Naive B cell (primary cell): ENCODE measurements around the gene CDH12. TPM values are rescaled to one million over a fixed set of nuclear protein-coding genes. Genes with fewer than 3 reads are reported as not detected.
"Not testable (repeated sequence)": the region's sequence is repeated elsewhere in the genome, so short reads cannot be mapped to it uniquely, and the experiment has no call there.

Source experiments
- ATAC-seq, 2 donors: fragments of 150-1000 bp; cut with Tn5 transposase; 2 replicates each; pipeline ENCODE4 v1.10.0; 2021; ENCODE audit warnings: low read depth in 2 of 2, mild to moderate bottlenecking in 2 of 2, moderate library complexity in 2 of 2
- DNase-seq: peaks from one replicate; pipeline ENCODE4 v3.0.0; 2022
- H3K27ac Mint-ChIP-seq, 6 donors: one replicate each; pipeline ENCODE4 v1.8.0; 2020 to 2022; ENCODE audit warnings: mild to moderate bottlenecking in 6 of 6, mixed read lengths in 6 of 6, moderate library complexity in 5 of 6, inconsistent platforms in 2 of 6
- H3K27me3 Mint-ChIP-seq, 3 donors: one replicate each; pipeline ENCODE4 v1.8.0; 2021 to 2022; ENCODE audit warnings: mixed read lengths in 3 of 3, mild to moderate bottlenecking in 1 of 3
- H3K36me3 Mint-ChIP-seq, 2 donors: one replicate each; pipeline ENCODE4 v1.8.0; 2020 to 2022; ENCODE audit warnings: mixed read lengths in 2 of 2, inconsistent platforms in 1 of 2, mild to moderate bottlenecking in 1 of 2
- H3K4me1 Mint-ChIP-seq, 3 donors: one replicate each; pipeline ENCODE4 v1.8.0; 2020 to 2022; ENCODE audit warnings: mixed read lengths in 3 of 3, inconsistent platforms in 1 of 3, mild to moderate bottlenecking in 1 of 3, moderate library complexity in 1 of 3
- H3K4me3 Mint-ChIP-seq, 8 donors: one replicate each; pipeline ENCODE4 v1.8.0; 2020 to 2022; ENCODE audit warnings: mild to moderate bottlenecking in 8 of 8, mixed read lengths in 8 of 8, moderate library complexity in 8 of 8, inconsistent platforms in 2 of 8
- H3K9me3 Mint-ChIP-seq, 7 donors: one replicate each; pipeline ENCODE4 v1.8.0; 2020 to 2022; ENCODE audit warnings: mixed read lengths in 7 of 7, mild to moderate bottlenecking in 5 of 7, inconsistent platforms in 2 of 7, moderate library complexity in 1 of 7
- polyA plus RNA-seq, 6 donors: library from polyadenylated mRNA; unstranded; fragments of 300-500 nt; fragmentation: Illumina TruSeq; gene quantifications; one replicate each; pipeline ENCODE4 v1.2.3, GENCODE V29; 2021; ENCODE audit warnings: low read depth in 6 of 6

Gene CDH12
- polyA plus RNA-seq, result not detected

GRCh38 chr5:22852807-22853660 is at the start of gene CDH12:
CDH12 (minus strand) TSS chr5:22853344.
- H3K4me3 Mint-ChIP-seq, result peak within 1 kb of the TSS; percentile 75 to 95 (median 91)
- DNase-seq (peak; percentile 44), ATAC-seq (peak; percentile 82 to 87)
- no peaks in the 10 kb centered on the region for H3K9me3 Mint-ChIP-seq
- peaks cover 16 to 21% (median 19%) of the 10 kb centered on the region in 3 donors for H3K4me1 Mint-ChIP-seq
- H3K36me3 Mint-ChIP-seq, result no peaks in the 10 kb centered on the region
- peaks cover 7 to 18% (median 11%) of the 10 kb centered on the region in 3 donors for H3K27me3 Mint-ChIP-seq
- H3K27ac Mint-ChIP-seq, result peak within 1 kb of the TSS in 5 of 6 donors; percentile 30 to 95 (median 53)

GRCh38 chr5:22901885-22902284 is 48.7 kb upstream of the CDH12 start:
- DNase-seq, result no peak
- peak overlapping the region in 1 of 8 donors; percentile 19 for H3K4me3 Mint-ChIP-seq
- no peaks in the 10 kb centered on the region for H3K27me3 Mint-ChIP-seq
- no peaks in the 10 kb centered on the region for H3K9me3 Mint-ChIP-seq
- no peaks in the 10 kb centered on the region for H3K4me1 Mint-ChIP-seq
- ATAC-seq, result no peak
- no peaks in the 10 kb centered on the region for H3K36me3 Mint-ChIP-seq
- H3K27ac Mint-ChIP-seq, result no peak overlapping the region

- H3K27ac Mint-ChIP-seq, result no peak overlapping the region
- H3K36me3 Mint-ChIP-seq, result no peaks in the 10 kb centered on the region
Measured at GRCh38 chr5:22900801-22901310, 47.7 kb upstream of the CDH12 start.

GRCh38 chr5:22899341-22899740 is 46.2 kb upstream of the CDH12 start:
- Mint-ChIP-seq H3K27me3 (peaks cover 0 to 4% (median 0%) of the 10 kb centered on the region in 3 donors), H3K4me3 (no peak overlapping the region), H3K4me1 (no peaks in the 10 kb centered on the region), H3K36me3 (no peaks in the 10 kb centered on the region), H3K27ac (no peak overlapping the region), H3K9me3 (no peaks in the 10 kb centered on the region)
- ATAC-seq (no peak), DNase-seq (no peak)

More at GRCh38 chr5:22900801-22901310, 47.7 kb upstream of the CDH12 start:
- Mint-ChIP-seq H3K4me1 (no peaks in the 10 kb centered on the region), H3K27me3 (no peaks in the 10 kb centered on the region), H3K9me3 (no peaks in the 10 kb centered on the region), H3K4me3 (no peak overlapping the region)
- no peak for ATAC-seq
- DNase-seq, result no peak

- no peaks in the 10 kb centered on the region for H3K4me1 Mint-ChIP-seq
- H3K9me3 Mint-ChIP-seq, result no peaks in the 10 kb centered on the region
- ATAC-seq (no peak), DNase-seq (no peak)
- peaks cover 0 to 4% (median 0%) of the 10 kb centered on the region in 3 donors for H3K27me3 Mint-ChIP-seq
- no peak overlapping the region for H3K4me3 Mint-ChIP-seq
- no peaks in the 10 kb centered on the region for H3K36me3 Mint-ChIP-seq
- no peak overlapping the region for H3K27ac Mint-ChIP-seq
Measured at GRCh38 chr5:22896152-22896551, 43.0 kb upstream of the CDH12 start.

GRCh38 chr5:22892441-22892840 is 39.3 kb upstream of the CDH12 start:
- no peak for DNase-seq
- H3K36me3 Mint-ChIP-seq, result no peaks in the 10 kb centered on the region
- no peak overlapping the region for H3K27ac Mint-ChIP-seq
- no peak overlapping the region for H3K4me3 Mint-ChIP-seq
- peaks cover 0 to 4% (median 0%) of the 10 kb centered on the region in 3 donors for H3K27me3 Mint-ChIP-seq
- no peaks in the 10 kb centered on the region for H3K9me3 Mint-ChIP-seq
- H3K4me1 Mint-ChIP-seq, result no peaks in the 10 kb centered on the region
- ATAC-seq, result no peak

GRCh38 chr5:22889720-22890119 is 36.6 kb upstream of the CDH12 start:
- Mint-ChIP-seq H3K27ac (no peak overlapping the region), H3K9me3 (no peaks in the 10 kb centered on the region), H3K36me3 (no peaks in the 10 kb centered on the region), H3K27me3 (no peaks in the 10 kb centered on the region), H3K4me1 (no peaks in the 10 kb centered on the region), H3K4me3 (no peak overlapping the region)
- DNase-seq (no peak), ATAC-seq (no peak)

GRCh38 chr5:22887566-22887965 is 34.4 kb upstream of the CDH12 start:
- ATAC-seq, result no peak
- Mint-ChIP-seq H3K9me3 (no peaks in the 10 kb centered on the region), H3K4me3 (no peak overlapping the region), H3K27ac (peak overlapping the region in 1 of 6 donors; percentile 6), H3K4me1 (no peaks in the 10 kb centered on the region), H3K27me3 (no peaks in the 10 kb centered on the region), H3K36me3 (no peaks in the 10 kb centered on the region)
- no peak for DNase-seq

GRCh38 chr5:22858911-22859310 is 5.8 kb upstream of the CDH12 start:
- H3K36me3 Mint-ChIP-seq, H3K4me1 Mint-ChIP-seq, H3K9me3 Mint-ChIP-seq, H3K4me3 Mint-ChIP-seq, DNase-seq, H3K27ac Mint-ChIP-seq, ATAC-seq: not testable (repeated sequence)
- peaks cover 7 to 11% (median 11%) of the 10 kb centered on the region in 3 donors for H3K27me3 Mint-ChIP-seq

GRCh38 chr5:22855824-22856223 is 2.7 kb upstream of the CDH12 start:
- Mint-ChIP-seq H3K4me3 (peak overlapping the region in 1 of 8 donors; percentile 50), H3K27me3 (peaks cover 7 to 11% (median 11%) of the 10 kb centered on the region in 3 donors), H3K4me1 (peaks cover 16 to 21% (median 19%) of the 10 kb centered on the region in 3 donors), H3K9me3 (no peaks in the 10 kb centered on the region), H3K27ac (no peak overlapping the region), H3K36me3 (no peaks in the 10 kb centered on the region)
- no peak for DNase-seq
- ATAC-seq, result no peak

- H3K4me1 Mint-ChIP-seq, result peaks cover 16 to 21% (median 19%) of the 10 kb centered on the region in 3 donors
- no peak for ATAC-seq
- no peak overlapping the region for H3K27ac Mint-ChIP-seq
- peaks cover 7 to 30% (median 9%) of the 10 kb centered on the region in 3 donors for H3K27me3 Mint-ChIP-seq
- no peaks in the 10 kb centered on the region for H3K36me3 Mint-ChIP-seq
- DNase-seq, result no peak
- no peaks in the 10 kb centered on the region for H3K9me3 Mint-ChIP-seq
- H3K4me3 Mint-ChIP-seq, result peak overlapping the region in 1 of 8 donors; percentile 63
Measured at GRCh38 chr5:22850981-22851380, 2.2 kb downstream of the CDH12 start.

- Mint-ChIP-seq H3K4me1 (peaks cover 0 to 4% (median 3%) of the 10 kb centered on the region in 3 donors), H3K9me3 (no peaks in the 10 kb centered on the region), H3K27ac (no peak overlapping the region), H3K36me3 (no peaks in the 10 kb centered on the region), H3K27me3 (peaks cover 0 to 22% (median 6%) of the 10 kb centered on the region in 3 donors), H3K4me3 (no peak overlapping the region)
- no peak for DNase-seq
- no peak for ATAC-seq
Measured at GRCh38 chr5:22846693-22847092, 6.5 kb downstream of the CDH12 start.

- H3K4me3 Mint-ChIP-seq, result no peak overlapping the region
- no peaks in the 10 kb centered on the region for H3K36me3 Mint-ChIP-seq
- H3K4me1 Mint-ChIP-seq, result no peaks in the 10 kb centered on the region
- H3K9me3 Mint-ChIP-seq, result no peaks in the 10 kb centered on the region
- H3K27me3 Mint-ChIP-seq, result peaks cover 0 to 22% (median 17%) of the 10 kb centered on the region in 3 donors
- ATAC-seq (no peak), DNase-seq (no peak)
- H3K27ac Mint-ChIP-seq, result no peak overlapping the region
Measured at GRCh38 chr5:22844636-22845035, 8.5 kb downstream of the CDH12 start.

- DNase-seq, result no peak
- Mint-ChIP-seq H3K4me3 (no peak overlapping the region), H3K27ac (no peak overlapping the region), H3K9me3 (no peaks in the 10 kb centered on the region), H3K27me3 (peaks cover 0 to 22% (median 17%) of the 10 kb centered on the region in 3 donors), H3K36me3 (no peaks in the 10 kb centered on the region), H3K4me1 (no peaks in the 10 kb centered on the region)
- ATAC-seq, result no peak
Measured at GRCh38 chr5:22844155-22844554, 9.0 kb downstream of the CDH12 start.
